ENCODE results near the gene OTUD7B.

OTUD7B gene

GRCh38 chr1:149915429-149916192, 94.9 kb downstream of the OTUD7B start:
- Histone ChIP-seq H3K4me3 (ENCODE audit: insufficient read depth, low read depth, low read length, poor library complexity, severe bottlenecking) (no peak overlapping the region), H3K36me3 (ENCODE audit: control insufficient read depth, insufficient read depth, low read length) (no peaks in the 10 kb centered on the region), H3K27me3 (replicated peaks; ENCODE audit: control insufficient read depth, insufficient read depth, low read length, poor library complexity, severe bottlenecking) (no peaks in the 10 kb centered on the region), H3K9me3 (ENCODE audit: control insufficient read depth, low read length) (no peaks in the 10 kb centered on the region), H3K27ac (ENCODE audit: insufficient read depth, low read length, poor library complexity, severe bottlenecking) (no peak overlapping the region), H3K4me1 (ENCODE audit: control insufficient read depth, insufficient read depth, low read length, poor library complexity, severe bottlenecking) (peaks cover 18% of the 10 kb centered on the region)
- no peak for DNase-seq

GRCh38 chr1:149914545-149914944, 96.0 kb downstream of the OTUD7B start:
- Histone ChIP-seq H3K27ac (ENCODE audit: insufficient read depth, low read length, poor library complexity, severe bottlenecking) (no peak overlapping the region), H3K27me3 (replicated peaks; ENCODE audit: control insufficient read depth, insufficient read depth, low read length, poor library complexity, severe bottlenecking) (no peaks in the 10 kb centered on the region), H3K4me3 (ENCODE audit: insufficient read depth, low read depth, low read length, poor library complexity, severe bottlenecking) (no peak overlapping the region), H3K9me3 (ENCODE audit: control insufficient read depth, low read length) (no peaks in the 10 kb centered on the region), H3K36me3 (ENCODE audit: control insufficient read depth, insufficient read depth, low read length) (no peaks in the 10 kb centered on the region), H3K4me1 (ENCODE audit: control insufficient read depth, insufficient read depth, low read length, poor library complexity, severe bottlenecking) (peaks cover 18% of the 10 kb centered on the region)
- no peak for DNase-seq

- no peaks in the 10 kb centered on the region for H3K36me3 ChIP-seq (ENCODE audit: control insufficient read depth, insufficient read depth, low read length)
- no peak overlapping the region for H3K27ac ChIP-seq (ENCODE audit: insufficient read depth, low read length, poor library complexity, severe bottlenecking)
- H3K27me3 ChIP-seq (replicated peaks; ENCODE audit: control insufficient read depth, insufficient read depth, low read length, poor library complexity, severe bottlenecking): no peaks in the 10 kb centered on the region
- DNase-seq: no peak
- H3K4me3 ChIP-seq (ENCODE audit: insufficient read depth, low read depth, low read length, poor library complexity, severe bottlenecking): no peak overlapping the region
- no peaks in the 10 kb centered on the region for H3K9me3 ChIP-seq (ENCODE audit: control insufficient read depth, low read length)
- H3K4me1 ChIP-seq (ENCODE audit: control insufficient read depth, insufficient read depth, low read length, poor library complexity, severe bottlenecking): no peaks in the 10 kb centered on the region
These were observed 103.9 kb downstream of the OTUD7B start for GRCh38 chr1:149906570-149907075.

- no peak overlapping the region for H3K4me3 ChIP-seq (ENCODE audit: insufficient read depth, low read depth, low read length, poor library complexity, severe bottlenecking)
- H3K27ac ChIP-seq (ENCODE audit: insufficient read depth, low read length, poor library complexity, severe bottlenecking): no peak overlapping the region
- no peak for DNase-seq
- no peaks in the 10 kb centered on the region for H3K36me3 ChIP-seq (ENCODE audit: control insufficient read depth, insufficient read depth, low read length)
- H3K9me3 ChIP-seq (ENCODE audit: control insufficient read depth, low read length): no peaks in the 10 kb centered on the region
- H3K27me3 ChIP-seq (replicated peaks; ENCODE audit: control insufficient read depth, insufficient read depth, low read length, poor library complexity, severe bottlenecking): no peaks in the 10 kb centered on the region
- peaks cover 5% of the 10 kb centered on the region for H3K4me1 ChIP-seq (ENCODE audit: control insufficient read depth, insufficient read depth, low read length, poor library complexity, severe bottlenecking)
These were observed 106.6 kb downstream of the OTUD7B start for GRCh38 chr1:149903836-149904491.

- Histone ChIP-seq H3K9me3 (ENCODE audit: control insufficient read depth, low read length) (no peaks in the 10 kb centered on the region), H3K27me3 (replicated peaks; ENCODE audit: control insufficient read depth, insufficient read depth, low read length, poor library complexity, severe bottlenecking) (no peaks in the 10 kb centered on the region), H3K4me1 (ENCODE audit: control insufficient read depth, insufficient read depth, low read length, poor library complexity, severe bottlenecking) (peaks cover 5% of the 10 kb centered on the region), H3K4me3 (ENCODE audit: insufficient read depth, low read depth, low read length, poor library complexity, severe bottlenecking) (peak within 1 kb of the TSS; percentile 73), H3K27ac (ENCODE audit: insufficient read depth, low read length, poor library complexity, severe bottlenecking) (peak within 1 kb of the TSS; percentile 76), H3K36me3 (ENCODE audit: control insufficient read depth, insufficient read depth, low read length) (no peaks in the 10 kb centered on the region)
- peak; percentile 61 to 70 (median 65) for DNase-seq
These were observed 110.9 kb downstream of the OTUD7B start, which contains the start of gene BOLA1 for GRCh38 chr1:149899460-149900284. Gene BOLA1, plus strand, starts transcription at chr1:149899568. Its CDS starts 492 bp downstream, at chr1:149900060.

- no peak overlapping the region for H3K27ac ChIP-seq (ENCODE audit: insufficient read depth, low read length, poor library complexity, severe bottlenecking)
- H3K4me1 ChIP-seq (ENCODE audit: control insufficient read depth, insufficient read depth, low read length, poor library complexity, severe bottlenecking): peaks cover 5% of the 10 kb centered on the region
- no peak overlapping the region for H3K4me3 ChIP-seq (ENCODE audit: insufficient read depth, low read depth, low read length, poor library complexity, severe bottlenecking)
- no peaks in the 10 kb centered on the region for H3K36me3 ChIP-seq (ENCODE audit: control insufficient read depth, insufficient read depth, low read length)
- H3K9me3 ChIP-seq (ENCODE audit: control insufficient read depth, low read length): no peaks in the 10 kb centered on the region
- DNase-seq: no peak
- no peaks in the 10 kb centered on the region for H3K27me3 ChIP-seq (replicated peaks; ENCODE audit: control insufficient read depth, insufficient read depth, low read length, poor library complexity, severe bottlenecking)
These were observed 114.0 kb downstream of the OTUD7B start for GRCh38 chr1:149896575-149896974.

- Histone ChIP-seq H3K9me3 (ENCODE audit: control insufficient read depth, low read length) (no peaks in the 10 kb centered on the region), H3K4me1 (ENCODE audit: control insufficient read depth, insufficient read depth, low read length, poor library complexity, severe bottlenecking) (peaks cover 5% of the 10 kb centered on the region), H3K36me3 (ENCODE audit: control insufficient read depth, insufficient read depth, low read length) (no peaks in the 10 kb centered on the region), H3K4me3 (ENCODE audit: insufficient read depth, low read depth, low read length, poor library complexity, severe bottlenecking) (peak overlapping the region; percentile 64), H3K27ac (ENCODE audit: insufficient read depth, low read length, poor library complexity, severe bottlenecking) (peak overlapping the region; percentile 81), H3K27me3 (replicated peaks; ENCODE audit: control insufficient read depth, insufficient read depth, low read length, poor library complexity, severe bottlenecking) (no peaks in the 10 kb centered on the region)
- DNase-seq: no peak
These were observed 121.6 kb downstream of the OTUD7B start for GRCh38 chr1:149888999-149889289.

- peak; percentile 49 to 62 (median 55) for DNase-seq
- Histone ChIP-seq H3K36me3 (ENCODE audit: control insufficient read depth, insufficient read depth, low read length) (no peaks in the 10 kb centered on the region), H3K27ac (ENCODE audit: insufficient read depth, low read length, poor library complexity, severe bottlenecking) (peak overlapping the region; percentile 81), H3K4me1 (ENCODE audit: control insufficient read depth, insufficient read depth, low read length, poor library complexity, severe bottlenecking) (peaks cover 5% of the 10 kb centered on the region), H3K4me3 (ENCODE audit: insufficient read depth, low read depth, low read length, poor library complexity, severe bottlenecking) (peak overlapping the region; percentile 64), H3K9me3 (ENCODE audit: control insufficient read depth, low read length) (no peaks in the 10 kb centered on the region), H3K27me3 (replicated peaks; ENCODE audit: control insufficient read depth, insufficient read depth, low read length, poor library complexity, severe bottlenecking) (no peaks in the 10 kb centered on the region)
These were observed 122.1 kb downstream of the OTUD7B start for GRCh38 chr1:149888247-149888998.

Data from effector memory CD4-positive, alpha-beta T cell (primary cell).